NCI-H460 (cell line): ENCODE measurements around the gene LAMA3. TPM values are rescaled to one million over a fixed set of nuclear protein-coding genes. Genes with fewer than 3 reads are reported as not detected.

Experiments
- DNase-seq: peaks from one replicate; pipeline ENCODE4 v3.0.0-alpha.2; 2016; ENCODE audit warnings: low read depth; ENCODE audit errors: extremely low read depth
- total RNA-seq: library from RNA; depleted of rRNA; stranded (reverse); fragments of >200 nt; shearing (Covaris generic); gene quantifications from 2 replicates; pipeline ENCODE4 v1.2.3, GENCODE V29; 2014

Gene LAMA3
- total RNA-seq, 1 experiment from 2014 or later, result 3.9 TPM

GRCh38 chr18:23982155-23983079 is 293.2 kb downstream of the LAMA3 start:
- peak; percentile 51 for DNase-seq

DNA sequence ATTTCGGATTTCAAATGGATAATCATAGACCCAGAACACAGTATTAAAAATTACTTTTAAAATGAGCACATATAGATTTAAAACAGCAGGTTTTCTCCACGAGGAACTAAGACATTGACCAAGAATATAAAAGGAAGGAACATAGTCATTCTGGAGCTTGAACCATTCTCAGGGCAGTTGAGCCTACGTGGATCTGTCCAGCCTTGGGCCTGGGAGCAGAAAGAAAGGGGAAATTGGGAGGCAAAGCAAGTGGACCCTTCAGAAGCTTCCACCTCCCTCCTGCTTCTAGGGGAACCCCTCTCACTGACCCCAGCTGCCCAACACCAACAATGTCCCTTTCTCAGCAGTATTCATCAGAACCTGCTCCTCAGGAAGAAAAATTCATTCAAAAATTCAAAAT is 293.9 kb downstream of the LAMA3 start:
- no peak for DNase-seq

GRCh38 chr18:23986600-23987359 is 297.5 kb downstream of the LAMA3 start:
- no peak for DNase-seq

DNA sequence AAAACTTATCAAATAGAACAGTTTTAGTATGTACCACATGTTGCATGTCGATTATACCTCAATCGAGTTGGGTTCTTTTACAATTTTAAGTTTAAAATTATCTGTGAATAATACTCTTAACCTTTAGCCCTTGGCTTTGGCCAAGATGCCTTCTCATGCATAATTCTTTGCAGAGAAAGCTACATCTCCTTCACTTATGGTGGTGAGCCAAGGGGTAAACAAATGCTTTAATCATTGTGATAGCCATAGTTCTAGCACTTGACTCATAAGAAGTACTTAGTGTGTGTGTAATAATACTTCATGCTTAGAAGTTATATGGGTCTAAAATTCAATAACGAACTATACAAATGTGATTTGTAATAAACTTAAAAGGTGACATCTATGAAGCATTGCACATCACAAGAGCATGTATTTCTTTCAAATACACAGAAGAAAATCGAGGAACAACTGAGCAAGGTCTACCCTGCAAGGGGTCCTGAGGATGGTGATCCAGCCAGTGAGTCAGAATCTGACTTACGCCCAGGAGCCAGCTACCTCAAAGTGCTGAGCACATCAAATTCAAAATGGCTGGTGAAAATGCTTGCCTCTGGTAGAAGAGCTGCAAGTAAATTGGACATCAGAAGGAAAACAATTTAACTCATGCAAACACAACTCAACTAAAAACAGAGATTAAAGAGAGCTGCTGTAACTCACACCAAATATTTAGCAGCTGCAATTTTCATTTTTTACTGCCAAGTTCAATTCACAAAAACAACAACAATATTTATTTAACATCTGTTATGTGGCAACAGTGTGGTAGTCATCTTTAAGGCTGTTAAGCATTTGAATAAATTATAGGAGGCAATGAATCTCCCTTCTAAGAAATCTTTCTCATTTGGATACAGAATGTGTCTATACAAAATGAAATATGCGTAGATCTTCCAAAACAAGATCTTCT is 301.5 kb downstream of the LAMA3 start:
- no peak for DNase-seq

DNA sequence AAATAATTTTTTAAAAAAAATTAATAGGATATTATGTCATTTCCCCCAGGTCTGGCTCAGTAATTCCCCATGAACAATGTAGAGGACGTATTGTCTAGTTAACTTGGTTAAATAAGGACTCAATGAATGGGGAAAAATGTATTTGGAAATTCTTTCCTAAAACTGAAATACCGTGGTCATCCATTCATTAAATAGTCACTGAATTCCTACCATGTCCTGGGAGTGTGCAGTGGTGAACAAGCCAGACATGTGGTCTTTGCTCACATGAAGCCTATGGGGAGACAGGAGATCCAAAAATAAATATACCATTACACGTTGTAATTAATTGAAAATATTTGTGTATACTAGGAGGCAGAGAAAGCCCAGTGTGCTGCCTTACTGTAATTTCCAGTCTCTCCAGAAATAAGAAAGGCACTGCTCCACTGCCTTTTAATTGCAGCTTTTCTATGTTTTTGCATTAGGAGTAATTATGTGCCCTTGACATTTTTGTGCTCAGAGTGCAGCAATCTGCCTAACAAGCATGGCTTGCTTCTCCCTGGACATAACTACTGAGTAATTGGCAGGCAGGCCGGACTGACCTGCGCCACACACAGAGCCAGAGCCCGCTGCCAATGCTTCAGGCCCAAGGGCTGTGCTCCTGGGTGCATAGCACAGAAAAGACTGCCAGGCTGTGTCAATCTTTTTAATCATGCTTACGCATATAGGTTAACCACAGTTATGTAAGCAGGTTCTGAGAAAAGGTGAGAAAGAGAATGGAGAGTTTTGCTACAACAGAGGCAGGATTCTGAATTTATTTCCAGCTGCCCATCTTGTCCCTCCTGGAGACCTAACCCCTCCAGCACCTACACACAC is 303.1 kb downstream of the LAMA3 start:
- DNase-seq, result no peak

DNA sequence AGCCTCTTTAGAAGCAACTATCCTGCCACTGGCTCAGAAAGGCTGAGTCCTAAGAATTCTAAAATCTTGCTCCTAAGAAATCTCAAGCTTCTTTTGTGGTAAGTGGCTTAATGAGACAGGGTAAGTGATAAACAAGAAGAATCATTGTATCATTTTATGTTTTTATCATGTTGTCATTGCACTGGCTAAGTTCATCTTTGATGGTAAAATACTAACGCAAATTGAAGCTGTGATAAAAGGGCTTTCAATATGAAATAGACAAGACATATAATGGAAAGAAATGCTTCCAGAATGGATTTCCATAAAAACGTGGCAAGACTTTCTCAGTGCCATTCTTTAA is 303.7 kb downstream of the LAMA3 start:
- DNase-seq, result no peak

DNA sequence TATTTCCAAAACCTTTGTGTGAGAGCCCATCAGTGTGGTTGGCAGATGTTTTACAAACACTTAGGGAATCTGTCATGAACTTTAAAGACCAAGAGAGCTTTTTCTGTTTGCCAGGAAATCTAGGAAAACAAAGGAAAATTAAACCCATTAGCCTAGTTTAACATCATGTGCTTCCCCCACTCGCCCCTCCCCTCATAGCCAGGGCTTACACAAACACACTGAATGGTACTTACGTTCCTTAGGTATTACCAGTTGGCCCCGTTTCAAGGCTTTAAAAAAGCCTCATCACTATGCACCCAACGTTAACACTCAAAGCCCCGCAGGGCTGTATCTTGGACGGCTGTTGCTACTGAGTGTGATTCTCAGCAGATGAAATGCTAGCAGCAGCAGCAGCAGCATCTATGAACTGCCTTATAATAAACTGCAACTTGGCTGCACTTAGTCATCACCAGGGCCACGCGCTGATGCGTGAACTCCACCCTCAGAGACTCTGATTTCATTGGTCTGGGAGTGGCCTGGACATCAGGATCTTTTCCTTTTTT is 305.2 kb downstream of the LAMA3 start:
- peak; percentile 84 for DNase-seq

- no peak for DNase-seq
Observed at GRCh38 chr18:23995180-23995579, 305.9 kb downstream of the LAMA3 start.

DNA sequence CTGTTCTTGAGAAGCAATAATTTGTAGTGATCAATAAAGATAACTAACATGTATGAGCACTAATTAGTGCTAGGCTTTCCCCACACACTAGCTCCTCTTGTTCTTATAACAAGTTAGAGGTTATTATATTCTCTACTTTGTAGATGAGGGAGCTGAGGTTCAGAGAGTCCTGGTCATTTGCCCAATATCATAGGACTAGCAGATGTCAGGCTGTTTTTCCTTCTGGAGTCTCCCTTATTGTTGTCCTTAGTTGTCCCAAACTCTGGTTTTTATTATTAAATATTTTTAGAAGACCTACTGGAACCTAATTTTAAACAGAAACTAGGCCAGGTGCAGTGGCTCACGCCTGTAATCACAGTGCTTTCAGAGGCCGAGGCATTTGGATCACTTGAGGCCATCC is 308.8 kb downstream of the LAMA3 start:
- no peak for DNase-seq

- no peak for DNase-seq
Observed at GRCh38 chr18:23998820-23999219, 309.6 kb downstream of the LAMA3 start.

DNA sequence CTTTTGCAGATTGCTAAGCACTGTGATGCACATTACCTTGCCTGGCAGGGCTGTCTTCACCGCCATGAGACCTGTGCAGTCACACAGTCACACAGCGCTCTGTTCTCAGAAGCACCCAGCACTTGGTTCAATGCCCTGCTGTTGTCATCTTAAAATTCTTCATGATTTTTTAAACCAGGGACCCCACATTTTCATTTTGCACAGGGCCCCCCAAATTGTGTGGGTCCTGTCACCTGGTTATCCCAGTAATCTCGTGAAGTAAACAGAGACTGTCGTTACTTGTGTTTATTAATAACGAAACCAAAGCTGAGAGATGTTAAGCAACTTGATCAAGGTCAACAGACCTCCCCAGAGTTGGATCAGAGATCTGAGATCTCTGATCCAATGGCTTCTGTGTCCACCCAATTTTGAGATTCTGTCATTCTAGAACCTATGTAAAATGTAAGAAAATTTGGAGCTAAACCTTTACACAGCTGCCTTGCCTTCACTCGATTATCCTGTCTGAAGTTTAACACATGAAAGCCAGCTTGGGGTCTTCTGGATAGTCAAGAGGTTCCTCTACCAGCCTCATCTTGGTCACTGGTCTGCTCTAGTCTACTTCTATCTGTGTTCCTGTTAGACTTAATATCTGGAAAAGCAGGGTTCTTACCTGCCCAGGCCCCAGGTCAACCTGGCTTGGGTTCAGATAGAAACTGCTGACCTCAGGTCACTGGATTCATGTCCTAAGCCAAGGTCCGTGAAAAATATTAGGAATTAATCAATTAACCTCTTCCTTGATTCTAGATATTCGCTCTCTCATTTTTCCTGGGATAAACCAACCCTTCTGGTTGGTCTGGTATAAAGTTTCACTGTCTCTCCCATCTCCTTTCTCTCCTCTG is 311.6 kb downstream of the LAMA3 start:
- no peak for DNase-seq

DNA sequence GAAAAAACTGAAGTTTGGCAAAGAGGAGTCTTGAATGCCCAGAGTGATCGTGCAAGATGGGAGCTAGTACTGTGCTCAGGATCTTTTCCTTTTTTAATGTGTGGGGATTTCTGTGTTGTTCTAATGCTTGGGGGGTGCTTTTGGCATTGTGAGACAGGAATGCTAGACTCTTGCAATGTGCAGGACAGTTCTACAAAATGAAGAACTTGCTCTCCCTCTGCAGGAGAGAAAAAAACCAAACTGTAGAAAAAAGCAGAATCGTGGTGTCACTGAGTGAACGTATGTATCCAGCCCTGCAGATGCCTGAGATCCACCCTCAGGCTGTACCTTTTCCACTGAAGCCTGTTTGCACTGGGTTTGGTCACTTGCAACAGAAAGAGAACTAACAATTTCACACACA is 313.2 kb downstream of the LAMA3 start:
- no peak for DNase-seq

DNA sequence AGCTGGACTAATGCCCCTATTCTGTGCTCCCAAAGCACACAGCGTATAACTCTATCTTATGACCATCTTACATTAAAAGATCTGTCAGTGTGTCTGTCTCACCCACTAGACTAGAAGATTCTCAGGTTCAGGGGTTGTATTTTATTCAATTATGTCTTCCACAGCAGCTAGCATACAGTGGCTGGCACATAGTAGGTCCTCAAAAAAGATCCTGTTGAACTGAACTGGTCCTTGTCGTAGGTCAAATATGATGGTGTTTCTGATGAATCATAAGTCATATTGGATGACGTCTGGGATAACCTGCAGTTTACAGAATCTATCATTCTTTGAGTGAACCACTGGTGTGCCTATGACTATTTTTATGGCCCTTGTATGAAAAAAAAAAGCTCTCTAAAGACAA is 314.0 kb downstream of the LAMA3 start:
- no peak for DNase-seq

DNA sequence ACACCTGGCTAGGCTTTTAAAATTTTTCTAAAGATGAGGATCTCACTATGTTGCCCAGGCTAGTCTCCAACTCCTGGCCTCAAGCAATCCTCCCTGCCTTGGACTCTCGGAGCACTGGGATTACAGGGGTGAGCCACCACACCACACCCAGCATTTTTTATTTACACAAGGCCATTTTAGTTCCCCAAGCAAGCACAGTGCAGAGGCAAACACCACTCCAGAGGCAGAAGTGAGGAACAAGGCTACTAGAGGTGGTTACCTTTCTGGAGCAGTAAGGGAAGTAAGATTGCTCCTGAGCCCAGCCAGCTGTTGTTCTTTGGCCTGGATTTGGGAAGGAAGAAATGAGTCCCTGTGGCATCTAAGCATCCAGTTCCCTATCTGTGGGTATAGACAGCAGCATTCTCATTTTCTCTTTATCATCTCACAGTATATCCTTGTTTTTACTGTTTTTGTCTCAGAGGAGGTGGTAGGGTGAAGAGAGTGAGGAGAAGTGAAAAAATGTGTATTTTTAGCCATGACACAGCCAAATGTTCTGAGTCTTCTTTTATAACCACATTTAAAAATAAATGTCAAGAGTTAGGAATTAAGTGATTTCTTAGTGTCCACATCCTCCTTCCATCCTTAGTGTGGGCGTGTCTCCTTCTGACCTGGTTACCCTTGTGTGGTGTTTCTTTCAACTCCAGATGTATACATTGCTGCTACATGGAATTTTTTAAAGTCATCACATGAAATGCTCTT is 314.8 kb downstream of the LAMA3 start:
- DNase-seq, result no peak
